H9 (cell line): ENCODE data around the gene NEK11. TPM values are rescaled to one million over a fixed set of nuclear protein-coding genes. Genes with fewer than 3 reads are reported as not detected.

Experiments used
- DNase-seq: peaks from one replicate; pipeline ENCODE4 v3.0.0-alpha.2; 2017
- H2AFZ ChIP-seq: one replicate; pipeline ENCODE4 v1.6.1; 2013; ENCODE audit warnings: mild to moderate bottlenecking, low read length, control low read depth, moderate library complexity
- H2AK5ac ChIP-seq: 2 replicates; pipeline ENCODE4 v1.6.1; 2013; ENCODE audit warnings: low read length, control low read depth, mixed read lengths; ENCODE audit not compliant: insufficient read length
- H2BK120ac ChIP-seq: one replicate; pipeline ENCODE4 v1.6.1; 2013; ENCODE audit warnings: low read depth, mild to moderate bottlenecking, low read length, control low read depth, inconsistent platforms; ENCODE audit not compliant: poor library complexity, severe bottlenecking
- H2BK12ac ChIP-seq: 2 replicates; pipeline ENCODE4 v1.6.1; 2013; ENCODE audit warnings: low read length, control low read depth, mixed read lengths, low read depth; ENCODE audit not compliant: insufficient read length
- H2BK15ac ChIP-seq: 2 replicates; pipeline ENCODE4 v1.6.1; 2013; ENCODE audit warnings: low read depth, low read length, control low read depth
- H2BK20ac ChIP-seq: one replicate; pipeline ENCODE4 v1.6.1; 2013; ENCODE audit warnings: low read depth, mild to moderate bottlenecking, low read length, control low read depth, inconsistent platforms; ENCODE audit not compliant: poor library complexity, severe bottlenecking
- H2BK5ac ChIP-seq: 2 replicates; pipeline ENCODE4 v1.6.1; 2013; ENCODE audit warnings: low read length, control low read depth, mixed read lengths; ENCODE audit not compliant: insufficient read length
- H3K14ac ChIP-seq: 2 replicates; pipeline ENCODE4 v1.6.1; 2013; ENCODE audit warnings: low read length, control low read depth; ENCODE audit not compliant: insufficient read depth
- H3K18ac ChIP-seq: 2 replicates; pipeline ENCODE4 v1.6.1; 2013; ENCODE audit warnings: low read depth, mild to moderate bottlenecking, mixed read lengths, low read length, control low read depth; ENCODE audit not compliant: insufficient read length
- H3K23ac ChIP-seq: 2 replicates; pipeline ENCODE4 v1.6.1; 2013; ENCODE audit warnings: low read length, control low read depth, mixed read lengths, low read depth; ENCODE audit not compliant: insufficient read length
- H3K23me2 ChIP-seq: 2 replicates; pipeline ENCODE4 v1.6.1; 2013; ENCODE audit warnings: low read depth, mild to moderate bottlenecking, mixed read lengths, low read length, control low read depth; ENCODE audit not compliant: insufficient read length, poor library complexity, severe bottlenecking
- H3K27ac ChIP-seq: 2 replicates; pipeline ENCODE4 v1.5.1; 2013; ENCODE audit warnings: low read length, control low read depth, mixed read lengths, low read depth; ENCODE audit not compliant: insufficient read length
- H3K27me3 ChIP-seq: 2 replicates; pipeline ENCODE4 v1.6.1; 2013; ENCODE audit warnings: low read length, control low read depth, inconsistent platforms; ENCODE audit not compliant: insufficient read depth
- H3K4ac ChIP-seq: 2 replicates; pipeline ENCODE4 v1.6.1; 2013; ENCODE audit warnings: low read depth, mild to moderate bottlenecking, control low read depth, inconsistent platforms, low read length, moderate library complexity
- H3K4me1 ChIP-seq: 2 replicates; pipeline ENCODE4 v1.6.1; 2013; ENCODE audit warnings: low read length, control low read depth, inconsistent platforms; ENCODE audit not compliant: insufficient read depth
- H3K4me2 ChIP-seq: 2 replicates; pipeline ENCODE4 v1.6.1; 2013; ENCODE audit warnings: low read length, control low read depth, mixed read lengths; ENCODE audit not compliant: insufficient read length, insufficient read depth
- H3K56ac ChIP-seq: 2 replicates; pipeline ENCODE4 v1.6.1; 2013; ENCODE audit warnings: low read depth, mild to moderate bottlenecking, mixed read lengths, low read length, control low read depth; ENCODE audit not compliant: insufficient read length
- H3K79me1 ChIP-seq: 2 replicates; pipeline ENCODE4 v1.6.1; 2013; ENCODE audit warnings: low read depth, mild to moderate bottlenecking, moderate library complexity, low read length, control low read depth, inconsistent platforms; ENCODE audit not compliant: insufficient read depth, poor library complexity, severe bottlenecking
- H3K79me2 ChIP-seq: 2 replicates; pipeline ENCODE4 v1.6.1; 2013; ENCODE audit warnings: low read length, control low read depth, inconsistent platforms; ENCODE audit not compliant: insufficient read depth
- H3K9ac ChIP-seq: 2 replicates; pipeline ENCODE4 v1.6.1; 2013; ENCODE audit warnings: low read length, control low read depth, mixed read lengths; ENCODE audit not compliant: insufficient read length; ENCODE audit errors: extremely low read depth
- H3K9me3 ChIP-seq: one replicate; pipeline ENCODE4 v1.6.1; 2013; ENCODE audit warnings: low read depth, low read length, inconsistent platforms; ENCODE audit not compliant: control insufficient read depth
- H3T11ph ChIP-seq: one replicate; pipeline ENCODE4 v1.6.1; 2013; ENCODE audit warnings: mild to moderate bottlenecking, low read length, control low read depth, inconsistent platforms
- H4K20me1 ChIP-seq: one replicate; pipeline ENCODE4 v1.6.1; 2013; ENCODE audit not compliant: control insufficient read depth, insufficient read length, insufficient read depth
- H4K5ac ChIP-seq: 2 replicates; pipeline ENCODE4 v1.6.1; 2013; ENCODE audit warnings: low read depth, mild to moderate bottlenecking, mixed read lengths, low read length, control low read depth; ENCODE audit not compliant: insufficient read length
- H4K8ac ChIP-seq: replicated peaks from 2 replicates; pipeline ENCODE4 v1.6.1; 2013; ENCODE audit warnings: low read length, control low read depth, mixed read lengths, low read depth; ENCODE audit not compliant: insufficient read length
- H4K91ac ChIP-seq: 2 replicates; pipeline ENCODE4 v1.6.1; 2013; ENCODE audit warnings: low read depth, mild to moderate bottlenecking, moderate library complexity, mixed read lengths, low read length, control low read depth; ENCODE audit not compliant: insufficient read length
- H3K27ac Mint-ChIP-seq, 3 experiments: 2 replicates in 2 of 3; 3 replicates in 1 of 3; pipeline ENCODE4 v1.8.0; 2020 to 2021; ENCODE audit warnings: mixed read lengths in 3 of 3, mild to moderate bottlenecking in 1 of 3, moderate library complexity in 1 of 3
- H3K27me3 Mint-ChIP-seq: 2 replicates; pipeline ENCODE4 v1.8.0; 2021; ENCODE audit warnings: low read depth, mild to moderate bottlenecking, moderate library complexity, mixed read lengths
- H3K36me3 Mint-ChIP-seq, 3 experiments: 2 replicates in 2 of 3; 3 replicates in 1 of 3; pipeline ENCODE4 v1.8.0; 2020 to 2021; ENCODE audit warnings: low read depth in 3 of 3, mixed read lengths in 3 of 3; ENCODE audit not compliant: insufficient read depth in 1 of 3
- H3K4me1 Mint-ChIP-seq, 2 experiments: 2 replicates each; pipeline ENCODE4 v1.8.0; 2020; ENCODE audit warnings: mixed read lengths in 2 of 2
- H3K4me3 Mint-ChIP-seq, 2 experiments: 2 replicates in 1 of 2; 3 replicates in 1 of 2; pipeline ENCODE4 v1.8.0; 2020 to 2021; ENCODE audit warnings: mild to moderate bottlenecking in 2 of 2, mixed read lengths in 2 of 2, moderate library complexity in 1 of 2
- H3K9me3 Mint-ChIP-seq, 2 experiments: 2 replicates in 1 of 2; 3 replicates in 1 of 2; pipeline ENCODE4 v1.8.0; 2020; ENCODE audit warnings: mild to moderate bottlenecking in 2 of 2, mixed read lengths in 2 of 2, moderate library complexity in 1 of 2
- WGBS: extraction: QIAGEN DNeasy Blood & Tissue Kit; methylation state at CpG from one replicate; pipeline ENCODE4 v1.1.7; 2013; ENCODE audit warnings: missing lambda C conversion rate, low lambda C conversion rate, mixed read lengths; ENCODE audit not compliant: insufficient read length; ENCODE audit errors: extremely low coverage; 5-methylcytosine and 5-hydroxymethylcytosine counted together
- total RNA-seq: library from RNA; stranded (reverse); gene quantifications from 2 replicates; pipeline ENCODE4 v1.2.1, GENCODE V29; 2021
- TF ChIP-seq, protein P1 (sequence below): fragments of 200-600 bp; sonication (generic); conservative IDR thresholded peaks from 3 replicates; pipeline ENCODE4 v1.8.0; 2021; ENCODE audit warnings: antibody characterized with exemption, mild to moderate bottlenecking

The NEK11 gene
- total RNA-seq, 1 experiment from 2014 or later = 2.5 TPM

- Histone ChIP-seq H4K8ac (no peak overlapping the region), H3K4me1 (no peaks in the 10 kb centered on the region; the same call in 1 of the 2 replicates), H3K14ac (no peak overlapping the region), H2BK5ac (no peak overlapping the region), H4K91ac (no peak overlapping the region), H3K27me3 (no peaks in the 10 kb centered on the region), H3K79me2 (no peaks in the 10 kb centered on the region), H3K9ac (no peak overlapping the region), H3K27ac (no peak overlapping the region), H3K18ac (no peak overlapping the region), H3K56ac (no peak overlapping the region), H3K4me2 (no peak overlapping the region), H3K23ac (no peak overlapping the region), H2AFZ (no peak overlapping the region), H2BK12ac (no peak overlapping the region), H2AK5ac (no peak overlapping the region), H3K4ac (no peak overlapping the region), H3K79me1 (no peaks in the 10 kb centered on the region), H3K23me2 (peaks cover 1% of the 10 kb centered on the region), H3K9me3 (no peaks in the 10 kb centered on the region), H2BK15ac (no peak overlapping the region), H4K20me1 (no peaks in the 10 kb centered on the region), H2BK20ac (no peak overlapping the region), H2BK120ac (no peak overlapping the region), H4K5ac (no peak overlapping the region), H3T11ph (no peak overlapping the region)
- H3K4me3 Mint-ChIP-seq = no peak overlapping the region
- no peak for DNase-seq
- H3K27ac Mint-ChIP-seq = no peak overlapping the region
- TF ChIP-seq, protein P1, sequence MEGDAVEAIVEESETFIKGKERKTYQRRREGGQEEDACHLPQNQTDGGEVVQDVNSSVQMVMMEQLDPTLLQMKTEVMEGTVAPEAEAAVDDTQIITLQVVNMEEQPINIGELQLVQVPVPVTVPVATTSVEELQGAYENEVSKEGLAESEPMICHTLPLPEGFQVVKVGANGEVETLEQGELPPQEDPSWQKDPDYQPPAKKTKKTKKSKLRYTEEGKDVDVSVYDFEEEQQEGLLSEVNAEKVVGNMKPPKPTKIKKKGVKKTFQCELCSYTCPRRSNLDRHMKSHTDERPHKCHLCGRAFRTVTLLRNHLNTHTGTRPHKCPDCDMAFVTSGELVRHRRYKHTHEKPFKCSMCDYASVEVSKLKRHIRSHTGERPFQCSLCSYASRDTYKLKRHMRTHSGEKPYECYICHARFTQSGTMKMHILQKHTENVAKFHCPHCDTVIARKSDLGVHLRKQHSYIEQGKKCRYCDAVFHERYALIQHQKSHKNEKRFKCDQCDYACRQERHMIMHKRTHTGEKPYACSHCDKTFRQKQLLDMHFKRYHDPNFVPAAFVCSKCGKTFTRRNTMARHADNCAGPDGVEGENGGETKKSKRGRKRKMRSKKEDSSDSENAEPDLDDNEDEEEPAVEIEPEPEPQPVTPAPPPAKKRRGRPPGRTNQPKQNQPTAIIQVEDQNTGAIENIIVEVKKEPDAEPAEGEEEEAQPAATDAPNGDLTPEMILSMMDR = no peak
- no peaks in the 10 kb centered on the region for H3K9me3 Mint-ChIP-seq
- H3K27me3 Mint-ChIP-seq = no peaks in the 10 kb centered on the region; the same call in 1 of the 2 replicates
- peaks cover 23% of the 10 kb centered on the region in 2 experiments for H3K4me1 Mint-ChIP-seq
- H3K36me3 Mint-ChIP-seq = no peaks in the 10 kb centered on the region; a peak in 1 of 7 replicates
- no CpG with 5 or more reads among the region's 5 CpGs for WGBS
These were observed 329.4 kb downstream of the NEK11 start for GRCh38 chr3:131356006-131356595.
